HG02588 (cell line): ENCODE data around the gene PDZD7.

Experiments
- ATAC-seq: cut with Tn5 transposase; IDR thresholded peaks from one replicate; pipeline ENCODE4 v1.9.1; 2021; ENCODE audit warnings: mild to moderate bottlenecking, moderate library complexity; ENCODE audit not compliant: unreplicated experiment

The PDZD7 gene

GRCh38 chr10:100969187-100970075 lies 61.5 kb downstream of the PDZD7 start, which contains the start of gene SEMA4G:
SEMA4G (plus strand) TSS chr10:100969504; CDS start chr10:100972913, 3,409 bp downstream.
- no peak for ATAC-seq

- ATAC-seq, result no peak
These were observed 62.1 kb downstream of the PDZD7 start for GRCh38 chr10:100968863-100969186.

- ATAC-seq, result no peak
These were observed 62.7 kb downstream of the PDZD7 start for GRCh38 chr10:100968062-100968736.

GRCh38 chr10:100967332-100967731 lies 63.6 kb downstream of the PDZD7 start:
- no peak for ATAC-seq

GRCh38 chr10:100966887-100967286 lies 64.0 kb downstream of the PDZD7 start:
- no peak for ATAC-seq

GRCh38 chr10:100965820-100966219 lies 65.1 kb downstream of the PDZD7 start:
- no peak for ATAC-seq

GRCh38 chr10:100963826-100964225 lies 67.1 kb downstream of the PDZD7 start:
- ATAC-seq, result no peak

GRCh38 chr10:100962351-100963080 lies 68.4 kb downstream of the PDZD7 start:
- ATAC-seq, result no peak

- ATAC-seq, result no peak
These were observed 70.7 kb downstream of the PDZD7 start for GRCh38 chr10:100960251-100960650.
